Measurements from ENCODE around the gene ZBED5.
"Not testable (repeated sequence)": the region's sequence is repeated elsewhere in the genome, so short reads cannot be mapped to it uniquely, and the experiment has no call there.

The ZBED5 gene

DNA sequence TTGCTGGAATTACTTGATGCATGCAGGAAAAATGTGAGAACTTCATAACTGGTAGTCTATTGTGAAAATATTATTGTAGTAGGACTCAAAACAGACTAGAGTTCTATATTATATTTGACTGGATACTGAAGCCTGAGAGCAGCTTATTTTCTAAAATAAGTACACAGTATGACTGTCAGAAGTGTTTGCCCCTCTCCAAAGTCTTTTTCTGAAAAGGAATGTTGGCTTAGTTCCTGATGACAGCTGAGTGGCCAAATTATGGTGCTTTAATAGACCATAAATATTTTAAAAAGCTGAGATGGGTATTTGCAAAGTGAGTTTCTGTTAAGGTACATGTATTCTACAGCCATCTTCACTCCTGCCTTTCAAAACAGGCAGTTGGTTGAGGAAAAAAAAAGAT, 13.1 kb downstream of the ZBED5 start:
- Histone ChIP-seq H3K27me3 (ENCODE audit: control insufficient read depth in 2 of 2, insufficient read depth in 2 of 2, low read length in 2 of 2) (no peaks in the 10 kb centered on the region), H3K36me3 (ENCODE audit: control insufficient read depth in 2 of 2, insufficient read depth in 2 of 2, low read length in 2 of 2) (no peaks in the 10 kb centered on the region), H3K27ac (ENCODE audit: low read depth in 2 of 2, low read length in 2 of 2) (no peak overlapping the region), H3K9me3 (ENCODE audit: control insufficient read depth in 2 of 2, low read length in 2 of 2) (no peaks in the 10 kb centered on the region), H3K4me3 (ENCODE audit: low read length in 2 of 2) (no peak overlapping the region), H3K4me1 (ENCODE audit: control insufficient read depth in 2 of 2, insufficient read depth in 2 of 2, low read length in 2 of 2) (peaks cover 6 to 10% of the 10 kb centered on the region in 2 donors), H3K9ac (ENCODE audit: low read depth in 1 of 2, low read length in 2 of 2) (no peak overlapping the region)

DNA sequence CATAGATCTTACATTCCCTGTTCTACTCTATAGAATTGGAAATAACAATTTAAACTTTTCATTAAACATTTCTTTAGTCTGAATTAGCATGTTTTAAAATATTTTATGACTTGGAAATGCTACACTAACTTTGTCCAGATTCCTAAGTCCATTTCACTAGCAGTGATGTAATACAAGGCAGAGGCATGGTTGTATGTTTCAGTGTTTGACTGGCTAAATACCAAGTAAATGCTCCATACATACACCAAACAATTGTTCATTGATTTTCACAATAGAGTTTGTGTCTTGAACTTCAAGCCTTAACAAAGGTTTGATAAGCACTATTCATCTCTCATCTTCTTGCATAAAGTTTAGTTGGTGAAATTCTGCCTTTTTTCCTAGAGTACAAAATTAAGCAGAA, 13.5 kb downstream of the ZBED5 start:
- H3K9me3 ChIP-seq (ENCODE audit: control insufficient read depth in 2 of 2, low read length in 2 of 2), result no peaks in the 10 kb centered on the region
- no peak overlapping the region for H3K27ac ChIP-seq (ENCODE audit: low read depth in 2 of 2, low read length in 2 of 2)
- H3K9ac ChIP-seq (ENCODE audit: low read depth in 1 of 2, low read length in 2 of 2), result no peak overlapping the region
- no peaks in the 10 kb centered on the region for H3K27me3 ChIP-seq (ENCODE audit: control insufficient read depth in 2 of 2, insufficient read depth in 2 of 2, low read length in 2 of 2)
- H3K4me1 ChIP-seq (ENCODE audit: control insufficient read depth in 2 of 2, insufficient read depth in 2 of 2, low read length in 2 of 2), result peaks cover 6 to 10% of the 10 kb centered on the region in 2 donors
- no peaks in the 10 kb centered on the region for H3K36me3 ChIP-seq (ENCODE audit: control insufficient read depth in 2 of 2, insufficient read depth in 2 of 2, low read length in 2 of 2)
- no peak overlapping the region for H3K4me3 ChIP-seq (ENCODE audit: low read length in 2 of 2)

DNA sequence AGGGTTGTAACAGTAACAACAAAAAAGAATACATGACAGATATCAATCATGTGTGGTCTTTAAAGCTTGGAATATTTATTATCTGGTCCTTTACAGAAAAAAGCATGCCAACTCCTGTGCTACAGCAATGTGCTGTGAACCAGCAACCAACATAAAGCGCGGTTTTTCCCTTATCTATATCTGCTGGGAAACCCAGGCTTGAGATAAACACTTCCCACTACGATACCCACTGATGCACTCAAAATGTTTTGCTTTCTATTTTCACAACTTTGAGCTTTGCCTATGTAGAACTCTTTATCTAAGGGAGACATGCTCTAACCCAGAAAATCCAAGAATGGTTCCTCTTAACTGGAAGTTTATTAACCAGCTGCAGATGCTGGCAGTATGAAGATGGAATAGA, 19.0 kb downstream of the ZBED5 start:
- Histone ChIP-seq H3K4me1 (ENCODE audit: control insufficient read depth in 2 of 2, insufficient read depth in 2 of 2, low read length in 2 of 2) (peaks cover 0 to 5% of the 10 kb centered on the region in 2 donors), H3K9ac (ENCODE audit: low read depth in 1 of 2, low read length in 2 of 2) (no peak overlapping the region)

DNA sequence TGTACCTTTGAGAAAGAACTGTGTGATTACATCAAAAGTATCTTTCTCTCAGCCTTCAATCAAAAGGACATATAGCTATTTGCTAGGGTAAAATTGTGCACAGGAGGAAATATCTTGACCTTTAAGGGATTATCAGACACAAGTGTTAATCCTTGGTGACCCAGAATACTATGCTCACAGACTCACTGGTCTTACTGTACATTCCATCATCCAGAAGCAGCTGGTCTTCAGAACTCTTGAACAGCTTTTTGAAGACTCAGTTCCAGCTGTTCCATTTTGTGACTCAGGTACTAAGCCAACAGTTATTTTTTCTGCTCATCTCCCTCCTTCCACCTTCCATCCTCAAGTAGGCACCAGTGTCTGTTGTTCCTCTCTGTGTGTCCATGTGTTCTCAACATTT, 19.8 kb downstream of the ZBED5 start:
- no peak overlapping the region for H3K9ac ChIP-seq (ENCODE audit: low read depth in 1 of 2, low read length in 2 of 2)
- peaks cover 0 to under 1% of the 10 kb centered on the region in 2 donors for H3K4me1 ChIP-seq (ENCODE audit: control insufficient read depth in 2 of 2, insufficient read depth in 2 of 2, low read length in 2 of 2)
- H3K27ac ChIP-seq (ENCODE audit: low read depth in 2 of 2, low read length in 2 of 2), result no peak overlapping the region
- H3K4me3 ChIP-seq (ENCODE audit: low read length in 2 of 2), result no peak overlapping the region
- H3K27me3 ChIP-seq (ENCODE audit: control insufficient read depth in 2 of 2, insufficient read depth in 2 of 2, low read length in 2 of 2), result no peaks in the 10 kb centered on the region
- no peaks in the 10 kb centered on the region for H3K9me3 ChIP-seq (ENCODE audit: control insufficient read depth in 2 of 2, low read length in 2 of 2)
- no peaks in the 10 kb centered on the region for H3K36me3 ChIP-seq (ENCODE audit: control insufficient read depth in 2 of 2, insufficient read depth in 2 of 2, low read length in 2 of 2)

More for the DNA sequence above, 19.0 kb downstream of the ZBED5 start:
- Histone ChIP-seq H3K27ac (ENCODE audit: low read depth in 2 of 2, low read length in 2 of 2) (no peak overlapping the region), H3K9me3 (ENCODE audit: control insufficient read depth in 2 of 2, low read length in 2 of 2) (no peaks in the 10 kb centered on the region), H3K36me3 (ENCODE audit: control insufficient read depth in 2 of 2, insufficient read depth in 2 of 2, low read length in 2 of 2) (no peaks in the 10 kb centered on the region), H3K4me3 (ENCODE audit: low read length in 2 of 2) (no peak overlapping the region), H3K27me3 (ENCODE audit: control insufficient read depth in 2 of 2, insufficient read depth in 2 of 2, low read length in 2 of 2) (no peaks in the 10 kb centered on the region)

DNA sequence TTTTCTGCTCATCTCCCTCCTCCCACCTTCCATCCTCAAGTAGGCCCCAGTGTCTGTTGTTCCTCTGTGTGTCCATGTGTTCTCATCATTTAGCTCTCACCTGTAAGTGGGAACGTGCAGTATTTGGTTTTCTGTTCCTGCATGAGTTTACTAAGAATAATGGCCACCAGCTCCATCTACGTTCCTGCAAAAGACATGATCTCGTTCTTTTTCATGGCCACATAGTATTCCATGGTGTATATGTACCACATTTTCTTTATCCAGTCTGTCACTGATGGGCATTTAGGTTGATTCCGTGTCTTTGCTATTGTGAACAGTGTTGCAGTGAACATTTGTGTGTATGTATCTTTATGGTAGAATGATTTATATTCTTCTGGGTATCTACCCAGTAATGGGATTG, 21.0 kb downstream of the ZBED5 start:
- not testable (repeated sequence) for H3K36me3 ChIP-seq (ENCODE audit: control insufficient read depth in 2 of 2, insufficient read depth in 2 of 2, low read length in 2 of 2); H3K9ac ChIP-seq (ENCODE audit: low read depth in 1 of 2, low read length in 2 of 2); H3K27me3 ChIP-seq (ENCODE audit: control insufficient read depth in 2 of 2, insufficient read depth in 2 of 2, low read length in 2 of 2); H3K27ac ChIP-seq (ENCODE audit: low read depth in 2 of 2, low read length in 2 of 2); H3K4me1 ChIP-seq (ENCODE audit: control insufficient read depth in 2 of 2, insufficient read depth in 2 of 2, low read length in 2 of 2); H3K4me3 ChIP-seq (ENCODE audit: low read length in 2 of 2); H3K9me3 ChIP-seq (ENCODE audit: control insufficient read depth in 2 of 2, low read length in 2 of 2)

DNA sequence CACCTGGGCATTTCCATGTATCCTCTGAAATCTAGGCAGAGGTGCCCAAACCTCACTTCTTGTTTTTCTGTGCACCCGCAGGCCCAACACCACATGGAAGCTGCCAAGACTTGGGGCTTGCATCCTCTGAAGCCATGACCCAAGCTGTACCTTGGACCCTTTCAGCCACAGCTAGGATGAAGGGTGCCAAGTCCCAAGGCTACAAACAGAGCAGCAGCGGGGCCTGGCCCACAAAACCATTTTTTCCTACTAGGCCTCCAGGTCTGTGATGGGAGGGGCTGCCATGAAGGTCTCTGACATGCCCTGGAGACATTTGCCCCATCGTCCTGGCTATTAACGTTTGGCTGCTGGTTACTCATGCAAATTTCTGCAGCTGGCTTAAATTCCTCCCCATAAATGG, 28.7 kb downstream of the ZBED5 start:
- no peak overlapping the region for H3K4me3 ChIP-seq (ENCODE audit: low read length in 2 of 2)
- H3K4me1 ChIP-seq (ENCODE audit: control insufficient read depth in 2 of 2, insufficient read depth in 2 of 2, low read length in 2 of 2), result peaks cover 0 to 4% of the 10 kb centered on the region in 2 donors

DNA sequence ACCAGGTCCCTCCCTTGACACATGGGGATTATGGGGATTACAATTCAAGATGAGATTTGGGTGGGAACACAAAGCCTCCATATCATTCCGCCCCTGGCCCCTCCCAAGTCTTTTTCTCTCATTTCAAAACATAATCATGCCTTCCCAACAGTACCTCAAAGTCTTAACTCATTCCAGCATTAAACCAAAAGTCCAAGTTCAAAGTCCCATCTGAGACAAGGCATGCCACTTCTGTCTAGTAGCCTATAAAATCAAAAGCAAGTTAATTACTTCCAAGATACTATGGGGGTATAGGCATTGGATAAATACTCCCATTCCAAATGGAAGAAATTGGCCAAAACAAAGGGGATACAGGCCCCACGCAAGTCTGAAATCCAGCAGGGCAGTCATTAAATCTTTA, 29.5 kb downstream of the ZBED5 start:
- no peak overlapping the region for H3K9ac ChIP-seq (ENCODE audit: low read depth in 1 of 2, low read length in 2 of 2)
- H3K27me3 ChIP-seq (ENCODE audit: control insufficient read depth in 2 of 2, insufficient read depth in 2 of 2, low read length in 2 of 2), result no peaks in the 10 kb centered on the region

More for the DNA sequence above, 28.7 kb downstream of the ZBED5 start:
- Histone ChIP-seq H3K9me3 (ENCODE audit: control insufficient read depth in 2 of 2, low read length in 2 of 2) (no peaks in the 10 kb centered on the region), H3K27me3 (ENCODE audit: control insufficient read depth in 2 of 2, insufficient read depth in 2 of 2, low read length in 2 of 2) (no peaks in the 10 kb centered on the region), H3K27ac (ENCODE audit: low read depth in 2 of 2, low read length in 2 of 2) (no peak overlapping the region), H3K9ac (ENCODE audit: low read depth in 1 of 2, low read length in 2 of 2) (no peak overlapping the region), H3K36me3 (ENCODE audit: control insufficient read depth in 2 of 2, insufficient read depth in 2 of 2, low read length in 2 of 2) (no peaks in the 10 kb centered on the region)

DNA sequence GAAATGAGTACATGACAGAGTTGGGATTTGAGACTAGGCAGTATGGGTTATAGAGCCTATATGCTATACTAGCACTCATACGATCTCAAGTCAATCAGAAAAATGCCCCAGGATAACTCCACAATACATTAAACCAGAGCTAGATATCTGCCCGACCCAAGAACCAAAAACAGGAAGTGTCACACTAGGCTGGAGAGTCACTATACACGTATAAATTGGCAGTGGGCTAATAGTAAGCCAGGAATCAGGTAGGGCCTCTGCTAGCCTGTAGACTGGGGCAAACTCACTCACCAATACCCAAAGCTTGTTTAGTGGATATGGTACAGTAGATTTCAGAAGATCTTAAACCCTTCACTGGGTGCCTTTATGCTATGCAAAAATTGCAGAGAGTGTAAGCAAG, 33.0 kb downstream of the ZBED5 start:
- H3K27me3 ChIP-seq (ENCODE audit: control insufficient read depth in 2 of 2, insufficient read depth in 2 of 2, low read length in 2 of 2), result no peaks in the 10 kb centered on the region
- H3K4me3 ChIP-seq (ENCODE audit: low read length in 2 of 2), result no peak overlapping the region
- H3K9ac ChIP-seq (ENCODE audit: low read depth in 1 of 2, low read length in 2 of 2), result no peak overlapping the region
- H3K4me1 ChIP-seq (ENCODE audit: control insufficient read depth in 2 of 2, insufficient read depth in 2 of 2, low read length in 2 of 2), result peaks cover 0 to 7% of the 10 kb centered on the region in 2 donors
- no peak overlapping the region for H3K27ac ChIP-seq (ENCODE audit: low read depth in 2 of 2, low read length in 2 of 2)
- no peaks in the 10 kb centered on the region for H3K36me3 ChIP-seq (ENCODE audit: control insufficient read depth in 2 of 2, insufficient read depth in 2 of 2, low read length in 2 of 2)
- no peaks in the 10 kb centered on the region for H3K9me3 ChIP-seq (ENCODE audit: control insufficient read depth in 2 of 2, low read length in 2 of 2)

More for the DNA sequence above, 29.5 kb downstream of the ZBED5 start:
- no peaks in the 10 kb centered on the region for H3K36me3 ChIP-seq (ENCODE audit: control insufficient read depth in 2 of 2, insufficient read depth in 2 of 2, low read length in 2 of 2)
- H3K27ac ChIP-seq (ENCODE audit: low read depth in 2 of 2, low read length in 2 of 2), result no peak overlapping the region
- H3K4me1 ChIP-seq (ENCODE audit: control insufficient read depth in 2 of 2, insufficient read depth in 2 of 2, low read length in 2 of 2), result peaks cover 0 to 5% of the 10 kb centered on the region in 2 donors
- H3K4me3 ChIP-seq (ENCODE audit: low read length in 2 of 2), result no peak overlapping the region
- H3K9me3 ChIP-seq (ENCODE audit: control insufficient read depth in 2 of 2, low read length in 2 of 2), result no peaks in the 10 kb centered on the region

DNA sequence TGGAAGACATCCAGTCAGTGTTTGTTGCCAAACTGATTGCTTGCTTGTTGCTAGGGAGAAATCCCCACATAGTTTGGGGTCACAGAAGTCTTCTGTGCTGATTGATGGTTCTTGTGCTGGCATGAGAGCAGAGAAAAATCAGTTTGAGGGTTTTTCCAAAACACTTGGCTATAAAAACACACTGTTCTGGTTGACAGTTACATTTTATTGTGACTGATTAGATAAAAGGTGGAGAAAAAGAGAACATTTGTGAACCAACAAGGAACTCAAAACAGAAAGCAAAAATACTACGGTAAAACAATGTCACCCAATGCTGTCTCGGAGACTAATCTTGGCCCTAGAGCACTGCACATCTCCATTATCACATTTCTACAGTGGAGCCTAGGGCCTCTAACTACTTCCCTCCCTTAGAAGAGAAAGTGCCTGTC, 34.7 kb downstream of the ZBED5 start:
- H3K9me3 ChIP-seq (ENCODE audit: control insufficient read depth in 2 of 2, low read length in 2 of 2), result no peaks in the 10 kb centered on the region
- no peak overlapping the region for H3K4me3 ChIP-seq (ENCODE audit: low read length in 2 of 2)
- no peak overlapping the region for H3K9ac ChIP-seq (ENCODE audit: low read depth in 1 of 2, low read length in 2 of 2)
- peaks cover 0 to 3% of the 10 kb centered on the region in 2 donors for H3K4me1 ChIP-seq (ENCODE audit: control insufficient read depth in 2 of 2, insufficient read depth in 2 of 2, low read length in 2 of 2)
- no peaks in the 10 kb centered on the region for H3K36me3 ChIP-seq (ENCODE audit: control insufficient read depth in 2 of 2, insufficient read depth in 2 of 2, low read length in 2 of 2)
- H3K27ac ChIP-seq (ENCODE audit: low read depth in 2 of 2, low read length in 2 of 2), result peak overlapping the region in 1 of 2 donors; percentile 31
- H3K27me3 ChIP-seq (ENCODE audit: control insufficient read depth in 2 of 2, insufficient read depth in 2 of 2, low read length in 2 of 2), result no peaks in the 10 kb centered on the region

DNA sequence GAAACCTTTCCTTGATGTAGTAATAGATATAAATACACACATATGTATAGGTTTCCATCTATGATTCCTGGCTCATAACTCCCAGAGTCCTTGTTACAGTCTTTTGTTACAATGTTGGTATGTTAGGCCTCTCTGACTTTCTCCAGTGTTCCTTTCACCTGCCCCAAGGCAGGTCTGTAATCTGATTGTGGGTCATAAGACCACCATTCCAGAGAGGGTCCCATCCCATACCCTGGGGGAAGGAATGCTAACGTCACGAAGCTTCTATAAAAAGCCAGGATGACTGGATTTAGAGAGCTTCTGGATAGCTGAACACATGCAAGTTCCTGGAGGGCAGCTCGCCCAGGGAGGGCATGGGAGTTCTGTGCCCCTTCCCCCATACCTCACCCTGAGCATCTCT, 35.4 kb downstream of the ZBED5 start:
- H3K36me3 ChIP-seq (ENCODE audit: control insufficient read depth in 2 of 2, insufficient read depth in 2 of 2, low read length in 2 of 2); H3K4me1 ChIP-seq (ENCODE audit: control insufficient read depth in 2 of 2, insufficient read depth in 2 of 2, low read length in 2 of 2); H3K9me3 ChIP-seq (ENCODE audit: control insufficient read depth in 2 of 2, low read length in 2 of 2); H3K27me3 ChIP-seq (ENCODE audit: control insufficient read depth in 2 of 2, insufficient read depth in 2 of 2, low read length in 2 of 2); H3K9ac ChIP-seq (ENCODE audit: low read depth in 1 of 2, low read length in 2 of 2); H3K27ac ChIP-seq (ENCODE audit: low read depth in 2 of 2, low read length in 2 of 2); H3K4me3 ChIP-seq (ENCODE audit: low read length in 2 of 2): not testable (repeated sequence)

DNA sequence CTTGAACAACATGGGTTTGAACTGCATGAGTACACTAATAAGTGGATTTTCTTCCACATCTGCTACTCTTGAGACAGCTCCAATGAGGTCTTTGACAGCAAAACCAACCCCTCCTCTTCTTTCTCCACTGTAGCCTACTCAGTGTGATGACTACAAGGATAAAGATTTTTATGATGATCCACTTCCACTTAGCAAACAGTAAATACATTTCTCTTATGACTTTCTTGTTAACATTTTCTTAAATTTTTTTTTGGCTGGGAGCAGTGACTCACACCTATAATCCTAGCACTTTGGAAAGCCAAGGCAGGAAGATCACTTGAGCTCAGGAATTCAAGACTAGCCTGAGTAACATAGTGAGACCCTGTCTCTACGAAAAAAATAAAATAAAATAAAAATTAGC, 39.3 kb downstream of the ZBED5 start:
- Histone ChIP-seq H3K9me3 (ENCODE audit: control insufficient read depth in 2 of 2, low read length in 2 of 2) (no peaks in the 10 kb centered on the region), H3K27ac (ENCODE audit: low read depth in 2 of 2, low read length in 2 of 2) (no peak overlapping the region), H3K27me3 (ENCODE audit: control insufficient read depth in 2 of 2, insufficient read depth in 2 of 2, low read length in 2 of 2) (no peaks in the 10 kb centered on the region), H3K4me1 (ENCODE audit: control insufficient read depth in 2 of 2, insufficient read depth in 2 of 2, low read length in 2 of 2) (peaks cover 0 to 3% of the 10 kb centered on the region in 2 donors), H3K4me3 (ENCODE audit: low read length in 2 of 2) (no peak overlapping the region), H3K36me3 (ENCODE audit: control insufficient read depth in 2 of 2, insufficient read depth in 2 of 2, low read length in 2 of 2) (no peaks in the 10 kb centered on the region), H3K9ac (ENCODE audit: low read depth in 1 of 2, low read length in 2 of 2) (no peak overlapping the region)
